Suprapubic skin (tissue), 3 donors: ENCODE data around the gene CHTF8.

ENCODE experiments used
- CTCF ChIP-seq, 2 donors: fragments of 200-600 bp in 1 of 2; fragments of 450-650 bp in 1 of 2; sonication (generic) in 1 of 2; IDR thresholded peaks; one replicate each; pipeline ENCODE4 v1.5.1; 2016 to 2019; ENCODE audit warnings: antibody characterized with exemption in 2 of 2, mild to moderate bottlenecking in 1 of 2, moderate library complexity in 1 of 2
- POLR2A ChIP-seq, 2 donors: fragments of 450-650 bp; IDR thresholded peaks; one replicate each; pipeline ENCODE4 v1.6.1; 2017; ENCODE audit warnings: antibody characterized with exemption in 2 of 2, mild to moderate bottlenecking in 2 of 2, moderate library complexity in 2 of 2

GRCh38 chr16:69157196-69157595, 24.8 kb upstream of the CHTF8 start:
- TF ChIP-seq POLR2A (IDR thresholded peaks at IDR 0.05), result no peak
- TF ChIP-seq CTCF (IDR thresholded peaks at IDR 0.05), result no peak
